Urinary bladder (tissue), 4 donors: ENCODE results near the gene COPG1. TPM values are rescaled to one million over a fixed set of nuclear protein-coding genes. Genes with fewer than 3 reads are reported as not detected.

Experiments
- DNase-seq: peaks from one replicate; pipeline ENCODE4 v3.0.0-alpha.2; 2015; ENCODE audit errors: extremely low spot score
- H3K27ac ChIP-seq: one replicate; pipeline ENCODE4 v1.5.1; 2013; ENCODE audit warnings: low read depth, mild to moderate bottlenecking, moderate library complexity
- H3K36me3 ChIP-seq: one replicate; pipeline ENCODE4 v1.6.1; 2013; ENCODE audit warnings: mild to moderate bottlenecking, moderate library complexity; ENCODE audit not compliant: insufficient read depth
- H3K4me1 ChIP-seq: one replicate; pipeline ENCODE4 v1.6.1; 2013; ENCODE audit warnings: mild to moderate bottlenecking, moderate library complexity; ENCODE audit not compliant: insufficient read depth
- H3K4me3 ChIP-seq: one replicate; pipeline ENCODE4 v1.5.1; 2013; ENCODE audit warnings: low read depth, low read length
- WGBS: extraction: QIAGEN DNeasy Blood & Tissue Kit; methylation state at CpG from one replicate; pipeline ENCODE4 v1.1.7; 2013; 5-methylcytosine and 5-hydroxymethylcytosine counted together
- polyA plus RNA-seq: library from polyadenylated mRNA; stranded (reverse); fragments of 200-250 nt; gene quantifications from one replicate; pipeline ENCODE4 v1.2.3, GENCODE V29; 2013
- total RNA-seq: library from RNA; depleted of rRNA; stranded (reverse); fragments of >200 nt; gene quantifications from one replicate; pipeline ENCODE4 v1.2.3, GENCODE V29; 2014
- donor health status: healthy with polysubstance abuse.
- donor health status: healthy.

The COPG1 gene
- total and polyA plus RNA-seq, 2 donors = 66.5 to 127 TPM

DNA sequence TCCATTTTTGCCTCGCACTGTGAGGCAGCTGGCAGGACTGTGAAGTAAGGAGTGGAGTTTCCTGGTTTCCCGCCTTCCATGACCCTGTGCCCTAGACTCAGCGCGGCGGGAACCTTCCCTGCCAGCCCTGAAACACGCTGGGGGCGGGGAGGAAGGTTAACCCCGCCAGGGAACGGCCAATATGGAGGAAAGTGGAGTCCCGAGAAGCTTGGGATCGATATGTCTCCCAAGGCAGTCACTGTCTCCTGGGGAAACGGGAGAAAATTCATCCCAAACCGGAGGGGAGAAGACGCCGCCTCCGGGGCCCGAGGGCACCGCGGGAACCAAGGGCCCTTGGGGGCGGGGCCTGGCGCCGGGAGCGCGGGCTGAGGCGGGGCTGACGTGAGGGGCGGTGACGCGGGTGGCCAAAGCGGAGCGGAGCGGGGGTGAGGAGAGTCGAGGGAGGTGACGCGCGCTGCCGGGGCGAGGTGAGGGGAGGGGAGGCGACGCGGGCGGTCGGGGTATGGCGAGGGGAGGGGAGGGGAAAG lies 29.1 kb downstream of the COPG1 start, which contains the start of gene HMCES:
TSS of gene HMCES (plus strand) at position 432 of the 527 bp plus-strand sequence. CDS start 863 bp downstream, outside the sequence.
- WGBS = under 1% methylated on average over 44 of the region's 44 CpGs
- DNase-seq = peak; percentile 81
- Histone ChIP-seq H3K27ac (peak within 1 kb of the TSS; percentile 97), H3K36me3 (no peaks in the 10 kb centered on the region), H3K4me3 (peak within 1 kb of the TSS; percentile 92), H3K4me1 (no peaks in the 10 kb centered on the region)

DNA sequence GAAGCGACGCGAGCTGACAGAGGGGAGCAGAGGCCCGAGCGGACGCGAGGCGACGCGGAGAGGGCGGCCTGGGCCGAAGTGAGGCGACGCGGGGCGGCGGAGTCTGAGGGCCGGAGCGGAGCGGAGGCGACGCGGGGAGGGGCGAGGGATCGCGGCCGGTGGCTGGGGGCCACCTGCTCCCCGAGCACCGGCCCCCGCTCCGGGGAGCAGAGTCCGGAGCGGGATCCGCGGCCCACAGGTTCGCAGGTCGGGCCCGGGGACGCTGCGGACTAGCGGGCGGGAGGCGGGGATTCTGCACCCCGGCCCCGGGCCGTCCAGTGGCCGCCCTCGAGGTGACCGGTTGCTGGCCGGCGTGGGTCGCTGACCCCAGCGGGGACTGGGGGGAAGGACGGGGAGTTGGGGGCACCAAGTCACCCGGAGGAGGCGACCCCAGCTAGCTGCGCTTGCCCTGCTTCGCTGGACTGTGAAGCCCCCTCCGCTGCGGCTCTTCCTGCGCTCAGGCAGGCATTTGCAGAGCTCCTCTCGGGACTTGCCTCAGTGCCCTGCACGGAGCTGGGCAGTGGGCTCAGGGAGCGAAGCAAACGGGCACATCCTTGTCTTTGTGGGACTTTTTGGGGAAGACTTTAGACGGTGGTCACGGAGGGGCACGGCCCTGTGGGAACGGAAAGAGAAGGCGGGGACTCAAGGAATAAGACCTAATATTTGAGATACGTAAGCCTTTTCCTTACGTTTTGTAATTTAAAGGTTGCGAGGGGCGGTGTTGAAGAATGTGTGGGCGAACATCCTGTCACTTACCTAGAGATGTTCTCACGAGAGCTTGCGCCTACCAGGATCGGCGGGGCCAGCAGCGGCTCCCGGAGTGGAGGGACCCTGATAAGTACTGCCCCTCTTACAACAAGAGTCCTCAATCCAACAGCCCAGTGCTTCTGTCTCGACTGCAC lies 29.8 kb downstream of the COPG1 start:
- WGBS = 1% methylated on average over 82 of the region's 82 CpGs
- DNase-seq = no peak
- Histone ChIP-seq H3K27ac (peak overlapping the region; percentile 97), H3K36me3 (no peaks in the 10 kb centered on the region), H3K4me3 (peak overlapping the region; percentile 92), H3K4me1 (no peaks in the 10 kb centered on the region)

DNA sequence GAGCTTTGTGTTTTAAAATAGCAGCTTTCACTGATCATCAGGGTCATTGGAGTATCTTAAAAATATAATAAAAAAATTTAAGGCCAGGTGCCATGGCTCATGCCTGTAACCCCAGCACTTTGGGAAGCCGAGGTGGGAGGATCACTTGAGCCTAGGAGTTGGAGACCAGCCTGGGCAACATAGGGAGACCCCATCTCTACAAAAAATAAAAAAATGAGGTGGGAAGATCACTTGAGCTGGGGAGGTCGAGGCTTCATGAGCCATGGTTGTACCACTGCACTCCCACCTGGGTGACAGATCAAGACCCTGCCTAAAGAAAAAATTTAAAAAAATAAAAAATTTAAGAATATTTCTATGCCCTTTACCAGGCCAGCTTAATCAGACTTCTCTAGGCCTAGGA lies 30.8 kb downstream of the COPG1 start:
- 74% methylated on average over 2 of the region's 2 CpGs for WGBS

GRCh38 chr3:129281726-129282125 lies 32.3 kb downstream of the COPG1 start:
- no peak overlapping the region for H3K27ac ChIP-seq

More for the DNA sequence above, 30.8 kb downstream of the COPG1 start:
- Histone ChIP-seq H3K36me3 (no peaks in the 10 kb centered on the region), H3K4me3 (no peak overlapping the region), H3K27ac (no peak overlapping the region), H3K4me1 (no peaks in the 10 kb centered on the region)
- DNase-seq = no peak

GRCh38 chr3:129282727-129283327 lies 33.4 kb downstream of the COPG1 start:
- Histone ChIP-seq H3K27ac (no peak overlapping the region), H3K4me1 (no peaks in the 10 kb centered on the region), H3K4me3 (no peak overlapping the region), H3K36me3 (peaks cover 2% of the 10 kb centered on the region)
- DNase-seq = no peak
- 83% methylated on average over 6 of the region's 6 CpGs for WGBS

More at GRCh38 chr3:129281726-129282125, 32.3 kb downstream of the COPG1 start:
- 86% methylated on average over 5 of the region's 5 CpGs for WGBS
- no peaks in the 10 kb centered on the region for H3K4me1 ChIP-seq
- H3K4me3 ChIP-seq = no peak overlapping the region
- DNase-seq = no peak
- no peaks in the 10 kb centered on the region for H3K36me3 ChIP-seq

DNA sequence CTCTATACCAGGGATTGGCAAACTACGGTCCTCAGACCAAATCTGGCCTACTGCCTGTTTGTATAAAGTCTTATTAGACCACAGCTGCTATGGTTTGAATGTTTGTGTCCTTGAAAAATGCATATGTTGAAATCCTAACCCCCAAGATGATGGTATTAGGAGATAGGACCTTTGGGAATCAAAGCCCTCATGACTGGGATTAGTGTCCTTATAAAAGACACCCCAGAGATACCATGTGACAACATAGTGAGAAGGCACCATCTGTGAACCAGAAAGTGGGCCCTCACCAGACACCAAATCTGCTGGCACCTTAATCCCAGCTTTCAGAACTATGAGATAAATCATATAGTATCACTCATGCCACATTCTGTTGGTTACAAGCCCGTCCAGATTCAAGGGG lies 36.7 kb downstream of the COPG1 start:
- no peaks in the 10 kb centered on the region for H3K4me1 ChIP-seq
- no peak overlapping the region for H3K27ac ChIP-seq
- no peak overlapping the region for H3K4me3 ChIP-seq
- WGBS = 86% methylated on average over 2 of the region's 2 CpGs
- H3K36me3 ChIP-seq = peaks cover 2% of the 10 kb centered on the region
- DNase-seq = no peak

DNA sequence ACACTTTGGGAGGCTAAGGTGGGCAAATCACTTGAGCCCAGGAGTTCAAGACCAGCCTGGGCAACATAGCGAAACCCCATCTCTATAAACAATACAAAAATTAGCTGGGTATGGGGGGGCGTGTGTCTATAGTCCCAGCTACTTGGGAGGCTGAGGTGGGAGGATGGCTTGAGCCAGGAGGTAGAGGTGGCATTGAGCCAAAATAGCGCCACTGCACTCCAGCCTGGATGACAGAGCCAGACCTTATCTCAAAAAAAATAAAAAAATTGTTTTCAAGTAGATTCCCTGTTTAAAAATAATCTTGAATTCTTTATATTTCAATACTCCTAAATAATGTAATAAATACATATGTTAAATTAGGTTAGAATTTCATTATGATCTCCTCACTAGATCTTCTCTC lies 39.0 kb downstream of the COPG1 start:
- H3K4me1 ChIP-seq = no peaks in the 10 kb centered on the region
- no peak for DNase-seq
- no peak overlapping the region for H3K27ac ChIP-seq
- WGBS = 95% methylated on average over 3 of the region's 3 CpGs
- H3K36me3 ChIP-seq = peaks cover 2% of the 10 kb centered on the region
- no peak overlapping the region for H3K4me3 ChIP-seq

- 93% methylated on average over 6 of the region's 6 CpGs for WGBS
- no peak overlapping the region for H3K27ac ChIP-seq
- peaks cover 2% of the 10 kb centered on the region for H3K36me3 ChIP-seq
- no peaks in the 10 kb centered on the region for H3K4me1 ChIP-seq
- H3K4me3 ChIP-seq = no peak overlapping the region
- DNase-seq = no peak
Measured at GRCh38 chr3:129289201-129289921, 40.0 kb downstream of the COPG1 start.

DNA sequence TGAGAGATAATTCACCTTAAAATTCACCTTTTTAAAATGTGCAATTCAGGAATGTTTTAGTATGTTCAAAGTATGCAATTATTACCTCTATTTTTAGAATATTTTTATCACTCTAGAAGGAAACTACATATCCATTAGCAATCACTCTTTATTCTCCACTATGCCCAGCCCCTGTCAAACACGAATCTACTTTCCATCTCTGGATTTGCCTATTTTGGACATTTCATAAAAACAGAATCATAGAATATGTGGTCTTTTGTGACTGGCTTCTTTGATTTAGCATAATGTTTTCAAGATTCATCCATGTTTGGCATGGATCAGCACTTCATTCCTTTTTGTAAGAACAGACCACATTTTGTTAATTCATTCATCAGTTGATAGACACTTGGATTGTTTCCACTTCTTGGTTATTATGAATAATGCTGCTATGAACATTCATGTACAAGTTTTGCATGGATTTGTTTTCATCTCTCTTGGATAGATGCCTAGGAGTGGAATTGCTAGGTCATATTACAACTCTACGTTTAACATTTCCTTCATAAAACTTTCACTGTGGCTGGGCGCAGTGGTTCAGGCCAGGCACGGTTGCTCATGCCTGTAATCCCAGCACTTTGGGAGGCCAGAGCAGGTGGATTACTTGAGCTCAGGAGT lies 42.0 kb downstream of the COPG1 start:
- Histone ChIP-seq H3K4me3 (no peak overlapping the region), H3K4me1 (no peaks in the 10 kb centered on the region), H3K27ac (no peak overlapping the region), H3K36me3 (peaks cover 2% of the 10 kb centered on the region)
- 42% methylated on average over 4 of the region's 4 CpGs for WGBS
- DNase-seq = no peak

GRCh38 chr3:129295286-129295685 lies 45.9 kb downstream of the COPG1 start:
- Histone ChIP-seq H3K4me3 (no peak overlapping the region), H3K27ac (no peak overlapping the region), H3K4me1 (no peaks in the 10 kb centered on the region), H3K36me3 (no peaks in the 10 kb centered on the region)
- no peak for DNase-seq
- WGBS = 78% methylated on average over 5 of the region's 5 CpGs

- Histone ChIP-seq H3K27ac (no peak overlapping the region), H3K4me3 (no peak overlapping the region), H3K4me1 (no peaks in the 10 kb centered on the region), H3K36me3 (peaks cover 1% of the 10 kb centered on the region)
- DNase-seq = no peak
- WGBS = 68% methylated on average over 3 of the region's 3 CpGs
Measured at GRCh38 chr3:129304146-129304961, 54.9 kb downstream of the COPG1 start.

- 95% methylated on average over 1 of the region's 1 CpG for WGBS
- Histone ChIP-seq H3K27ac (no peak overlapping the region), H3K4me1 (no peaks in the 10 kb centered on the region), H3K36me3 (peaks cover 1% of the 10 kb centered on the region), H3K4me3 (no peak overlapping the region)
- no peak for DNase-seq
Measured at GRCh38 chr3:129304962-129305222, 55.5 kb downstream of the COPG1 start.
